NCI-H2227 (cell line): ENCODE results near the gene FBLN2.
A peak's percentile ranks its signal among the peaks of the same experiment; 100 is the strongest.

Experiments used
- DNase-seq: peaks from one replicate; lab custom pipeline; 2025; ENCODE audit not compliant: unreplicated experiment; lab: John Stamatoyannopoulos, UW

Gene FBLN2

GRCh38 chr3:13682331-13683013 lies 133.5 kb downstream of the FBLN2 start:
- DNase-seq: no peak

- DNase-seq: no peak
These were observed 134.4 kb downstream of the FBLN2 start for GRCh38 chr3:13683288-13683687.

- no peak for DNase-seq
These were observed 134.8 kb downstream of the FBLN2 start for GRCh38 chr3:13683772-13684171.

- DNase-seq: no peak
These were observed 135.4 kb downstream of the FBLN2 start for GRCh38 chr3:13684350-13684749.

- no peak for DNase-seq
These were observed 135.9 kb downstream of the FBLN2 start for GRCh38 chr3:13684854-13685253.

GRCh38 chr3:13685721-13686120 lies 136.8 kb downstream of the FBLN2 start:
- DNase-seq: no peak

GRCh38 chr3:13686367-13687160 lies 137.6 kb downstream of the FBLN2 start:
- peak; percentile 2 for DNase-seq

GRCh38 chr3:13687517-13687943 lies 138.6 kb downstream of the FBLN2 start:
- peak; percentile 57 for DNase-seq
